A549 (cell line): ENCODE data around the gene UTP15. TPM values are rescaled to one million over a fixed set of nuclear protein-coding genes. Genes with fewer than 3 reads are reported as not detected.

Experiments used
- ATAC-seq, 2 experiments: fragments of 200-7000 bp in 1 of 2; fragments of >200 bp in 1 of 2; cut with Nextera tagmentation in 1 of 2; cut with Tn5 transposase in 1 of 2; 3 replicates each; pipeline versions ENCODE4 v1.8.0 to v1.9.1; 2018 to 2020; ENCODE audit warnings: mild to moderate bottlenecking in 1 of 2, moderate library complexity in 1 of 2
- CTCF ChIA-PET: fragments of 300-600 bp; sonication (Branson Sonifier 250); formaldehyde crosslinking; extraction: SDS; loops from one replicate; lab custom pipeline; 2021; ENCODE audit warnings: antibody characterized with exemption, inconsistent platforms; lab: Yijun Ruan, JAX
- POLR2A ChIA-PET: fragments of 350-600 bp; formaldehyde crosslinking; extraction: SDS; loops from one replicate; lab custom pipeline; 2021; ENCODE audit warnings: antibody characterized with exemption, inconsistent platforms; lab: Yijun Ruan, JAX
- DNase-seq, 2 experiments: peaks; one replicate each; pipeline versions ENCODE4 v3.0.0 to v3.0.0-alpha.2; 2011 to 2016; ENCODE audit warnings: low read depth in 1 of 2, low spot score in 1 of 2
- FAIRE-seq: peaks from 2 replicates; lab custom pipeline; 2011; peaks lifted over from hg19 to GRCh38; lab: Jason Lieb, UNC
- H3K27ac ChIP-seq, 2 experiments: fragments of >200 bp; sonication (Bioruptor Twin); formaldehyde crosslinking; 3 replicates each; pipeline ENCODE4 v1.5.1; 2016 to 2017
- H3K4me1 ChIP-seq: fragments of >200 bp; sonication (Bioruptor Twin); formaldehyde crosslinking; 3 replicates; pipeline ENCODE4 v1.6.1; 2016
- H3K4me2 ChIP-seq: fragments of >200 bp; sonication (Bioruptor Twin); formaldehyde crosslinking; 3 replicates; pipeline ENCODE4 v1.6.1; 2016
- H3K4me3 ChIP-seq: fragments of >200 bp; sonication (Bioruptor Twin); formaldehyde crosslinking; 3 replicates; pipeline ENCODE4 v1.5.1; 2016
- H3K9me3 ChIP-seq: fragments of >200 bp; sonication (Bioruptor Twin); formaldehyde crosslinking; 3 replicates; pipeline ENCODE4 v1.6.1; 2016
- BHLHE40 ChIP-seq: IDR thresholded peaks from 2 replicates; pipeline ENCODE4 v1.6.1; 2012; ENCODE audit warnings: low read depth, low read length, inconsistent platforms
- CBX8 ChIP-seq: fragments of 200-600 bp; sonication (generic); IDR thresholded peaks from 2 replicates; pipeline ENCODE4 v1.6.1; 2016
- EHMT2 ChIP-seq: fragments of 200-600 bp; sonication (generic); IDR thresholded peaks from 2 replicates; pipeline ENCODE4 v1.6.1; 2016; ENCODE audit warnings: antibody characterized with exemption, low read depth, mild to moderate bottlenecking, moderate library complexity
- FOSB ChIP-seq: fragments of 250-450 bp; sonication (Bioruptor Pico); IDR thresholded peaks from 2 replicates; pipeline ENCODE4 v1.5.0; 2020; ENCODE audit warnings: mild to moderate bottlenecking, moderate library complexity
- HDAC2 ChIP-seq: fragments of 200-600 bp; sonication (generic); IDR thresholded peaks from 2 replicates; pipeline ENCODE4 v1.6.1; 2016
- HOXB13 ChIP-seq: fragments of 250-450 bp; sonication (Bioruptor Pico); IDR thresholded peaks from 2 replicates; pipeline ENCODE4 v1.5.0; 2020; ENCODE audit warnings: low read depth, mild to moderate bottlenecking, moderate library complexity
- HOXB5 ChIP-seq: fragments of 250-450 bp; sonication (Bioruptor Pico); IDR thresholded peaks from 2 replicates; pipeline ENCODE4 v1.5.0; 2020; ENCODE audit warnings: mild to moderate bottlenecking, moderate library complexity
- KDM5A ChIP-seq: fragments of 200-600 bp; sonication (generic); IDR thresholded peaks from 2 replicates; pipeline ENCODE4 v1.6.1; 2016; ENCODE audit warnings: antibody characterized with exemption, mild to moderate bottlenecking
- MAFK ChIP-seq: fragments of 450-650 bp; IDR thresholded peaks from 2 replicates; pipeline ENCODE4 v1.6.1; 2014; ENCODE audit not compliant: partially characterized antibody
- MAX ChIP-seq: IDR thresholded peaks from 2 replicates; pipeline ENCODE4 v1.6.1; 2012
- MYC ChIP-seq: IDR thresholded peaks from 2 replicates; pipeline ENCODE4 v1.6.1; 2012; ENCODE audit warnings: mild to moderate bottlenecking, inconsistent platforms, low read length, improper control_type of control experiment, borderline replicate concordance
- NFE2L2 ChIP-seq: fragments of 150-350 bp; conservative IDR thresholded peaks from 2 replicates; pipeline ENCODE4 v1.6.1; 2014; ENCODE audit warnings: low read length
- NR3C1 ChIP-seq: fragments of >200 bp; sonication (Bioruptor Twin); formaldehyde crosslinking; IDR thresholded peaks from 3 replicates; pipeline ENCODE4 v1.6.1; 2017
- PHF8 ChIP-seq: fragments of 200-600 bp; sonication (generic); IDR thresholded peaks from 2 replicates; pipeline ENCODE4 v1.6.1; 2016; ENCODE audit warnings: low read depth, mild to moderate bottlenecking, antibody characterized with exemption, moderate library complexity, borderline replicate concordance
- RARB ChIP-seq: fragments of 250-450 bp; sonication (Bioruptor Pico); IDR thresholded peaks from 2 replicates; pipeline ENCODE4 v1.8.0; 2021; ENCODE audit warnings: mild to moderate bottlenecking, moderate library complexity
- RCOR1 ChIP-seq: fragments of 150-350 bp; IDR thresholded peaks from 2 replicates; pipeline ENCODE4 v1.6.1; 2014; ENCODE audit warnings: antibody characterized with exemption, low read length, low read depth
- SMC3 ChIP-seq: fragments of >200 bp; sonication (Bioruptor Twin); formaldehyde crosslinking; IDR thresholded peaks from 3 replicates; pipeline ENCODE4 v1.6.1; 2018; ENCODE audit warnings: inconsistent platforms
- TP53 ChIP-seq: fragments of 250-450 bp; sonication (Bioruptor Pico); IDR thresholded peaks from 2 replicates; pipeline ENCODE4 v1.5.0; 2021; ENCODE audit warnings: mild to moderate bottlenecking, moderate library complexity
- ZFP36 ChIP-seq: fragments of 450-650 bp; IDR thresholded peaks from 2 replicates; pipeline ENCODE4 v1.6.1; 2014; ENCODE audit warnings: borderline replicate concordance; ENCODE audit not compliant: partially characterized antibody
- WGBS: methylation state at CpG from one replicate; pipeline ENCODE4 v1.1.6; 2017; ENCODE audit errors: missing lambda C conversion rate; 5-methylcytosine and 5-hydroxymethylcytosine counted together
- polyA plus RNA-seq, 4 experiments: library from polyadenylated mRNA; depleted of rRNA in 3 of 4; stranded (reverse); fragments of >200 nt; fragmentation: RNase III in 1 of 4; extraction: RNeasy Plus Mini Kit Qiagen cat#74134 plus additional on column Dnase treatment in 1 of 4; gene quantifications; 2 replicates in 3 of 4; 3 replicates in 1 of 4; pipeline ENCODE4 v1.2.3, GENCODE V29; 2011 to 2017
- TF ChIP-seq, protein P1 (sequence below): fragments of 250-450 bp; sonication (Bioruptor Pico); IDR thresholded peaks from 2 replicates; pipeline ENCODE4 v1.5.0; 2021; ENCODE audit warnings: mild to moderate bottlenecking, moderate library complexity, borderline replicate concordance
- TF ChIP-seq, protein P2 (sequence below): IDR thresholded peaks from 2 replicates; pipeline ENCODE4 v1.6.1; 2012; ENCODE audit warnings: low read depth, borderline replicate concordance

The UTP15 gene
- polyA plus RNA-seq, 2 of the 4 experiments (the other 2 are of a cell fraction): 21.6 to 44.0 TPM

DNA sequence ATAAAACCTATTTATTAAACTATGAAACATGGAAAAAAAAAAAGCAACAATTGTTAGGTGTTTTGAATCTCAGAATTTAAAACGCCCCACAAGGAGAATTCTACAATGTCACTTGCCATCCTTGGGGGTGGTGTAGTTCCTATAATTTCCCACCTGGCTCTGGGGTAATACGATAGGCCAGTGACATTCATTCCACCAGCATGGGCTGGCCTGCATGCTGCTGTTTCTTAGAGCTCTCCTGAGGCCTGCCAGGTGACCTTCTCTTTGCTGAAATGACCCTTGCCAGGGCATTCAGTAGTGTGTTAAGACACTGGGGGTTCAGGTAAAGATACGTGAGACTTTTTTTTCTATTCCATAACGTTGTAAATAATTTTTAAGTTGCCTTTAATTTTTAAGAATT is 50.4 kb downstream of the UTP15 start:
- ChIA-PET CTCF (interaction anchor here (0.6 to 1.6 kb wide), 2 partner anchors 25 to 596 kb away, joined by 3 to 4 read pairs; no protein-coding TSS in a partner anchor), POLR2A (no interaction called here)
- Histone ChIP-seq H3K9me3 (no peaks in the 10 kb centered on the region), H3K27ac (peak overlapping the region in 1 of 2 experiments; percentile 65; a peak in 3 of 6 replicates), H3K4me1 (peaks cover 61% of the 10 kb centered on the region), H3K4me3 (no peak overlapping the region), H3K4me2 (no peak overlapping the region)
- ATAC-seq (no peak), DNase-seq (no peak), FAIRE-seq (no peak)
- TF ChIP-seq CBX8: no peak
- no peak for TF ChIP-seq FOSB (CRISPR knock-in tag)
- TF ChIP-seq ZFP36: no peak
- no peak for TF ChIP-seq MAFK
- TF ChIP-seq HDAC2: no peak
- TF ChIP-seq SMC3: no peak
- no peak for TF ChIP-seq MYC
- 91% methylated on average over 4 of the region's 4 CpGs for WGBS

GRCh38 chr5:73617510-73618279 is 52.2 kb downstream of the UTP15 start:
- POLR2A ChIA-PET: no interaction called here
- Histone ChIP-seq H3K4me2 (peak overlapping the region; percentile 63), H3K9me3 (no peaks in the 10 kb centered on the region), H3K4me3 (no peak overlapping the region), H3K27ac (peak overlapping the region; percentile 44 to 54), H3K4me1 (peaks cover 48% of the 10 kb centered on the region)
- TF ChIP-seq, protein P1, sequence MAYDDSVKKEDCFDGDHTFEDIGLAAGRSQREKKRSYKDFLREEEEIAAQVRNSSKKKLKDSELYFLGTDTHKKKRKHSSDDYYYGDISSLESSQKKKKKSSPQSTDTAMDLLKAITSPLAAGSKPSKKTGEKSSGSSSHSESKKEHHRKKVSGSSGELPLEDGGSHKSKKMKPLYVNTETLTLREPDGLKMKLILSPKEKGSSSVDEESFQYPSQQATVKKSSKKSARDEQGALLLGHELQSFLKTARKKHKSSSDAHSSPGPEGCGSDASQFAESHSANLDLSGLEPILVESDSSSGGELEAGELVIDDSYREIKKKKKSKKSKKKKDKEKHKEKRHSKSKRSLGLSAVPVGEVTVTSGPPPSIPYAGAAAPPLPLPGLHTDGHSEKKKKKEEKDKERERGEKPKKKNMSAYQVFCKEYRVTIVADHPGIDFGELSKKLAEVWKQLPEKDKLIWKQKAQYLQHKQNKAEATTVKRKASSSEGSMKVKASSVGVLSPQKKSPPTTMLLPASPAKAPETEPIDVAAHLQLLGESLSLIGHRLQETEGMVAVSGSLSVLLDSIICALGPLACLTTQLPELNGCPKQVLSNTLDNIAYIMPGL: no peak
- TF ChIP-seq MAX (no peak), NR3C1 (no peak), PHF8 (no peak), NFE2L2 (no peak), EHMT2 (no peak), RCOR1 (no peak), HOXB13 (CRISPR knock-in tag) (no peak), TP53 (CRISPR knock-in tag) (no peak), HOXB5 (CRISPR knock-in tag) (no peak), CBX8 (no peak), MYC (no peak), KDM5A (no peak), BHLHE40 (no peak), SMC3 (no peak), RARB (no peak)
- TF ChIP-seq, protein P2, sequence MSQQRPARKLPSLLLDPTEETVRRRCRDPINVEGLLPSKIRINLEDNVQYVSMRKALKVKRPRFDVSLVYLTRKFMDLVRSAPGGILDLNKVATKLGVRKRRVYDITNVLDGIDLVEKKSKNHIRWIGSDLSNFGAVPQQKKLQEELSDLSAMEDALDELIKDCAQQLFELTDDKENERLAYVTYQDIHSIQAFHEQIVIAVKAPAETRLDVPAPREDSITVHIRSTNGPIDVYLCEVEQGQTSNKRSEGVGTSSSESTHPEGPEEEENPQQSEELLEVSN: no peak
- 72% methylated on average over 9 of the region's 9 CpGs for WGBS
- DNase-seq (no peak), ATAC-seq (peak in 1 of 2 experiments; percentile 61; a peak in 3 of 6 replicates), FAIRE-seq (peak; percentile 86)
- CTCF ChIA-PET: interaction anchor here (0.9 to 1.5 kb wide), 3 partner anchors 26 to 174 kb away, joined by 4 read pairs; no protein-coding TSS in a partner anchor
